KOPT-K1 (cell line): ENCODE measurements around the gene LHX5.
"Not testable (repeated sequence)": the region's sequence is repeated elsewhere in the genome, so short reads cannot be mapped to it uniquely, and the experiment has no call there.

Experiments
- H3K27ac ChIP-seq: fragments of 200-600 bp; sonication (generic); 2 replicates; pipeline ENCODE4 v1.5.1; 2016; ENCODE audit warnings: antibody characterized with exemption, mild to moderate bottlenecking, low read depth, low read length; ENCODE audit not compliant: poor library complexity, severe bottlenecking
- H3K36me3 ChIP-seq: fragments of 200-600 bp; sonication (generic); 2 replicates; pipeline ENCODE4 v1.5.1; 2017; ENCODE audit warnings: antibody characterized with exemption, mild to moderate bottlenecking, low read length, moderate library complexity; ENCODE audit not compliant: insufficient read depth
- H3K9me3 ChIP-seq: fragments of 200-600 bp; sonication (generic); 2 replicates; pipeline ENCODE4 v1.5.1; 2017; ENCODE audit warnings: antibody characterized with exemption, low read length, mild to moderate bottlenecking; ENCODE audit not compliant: insufficient read depth, poor library complexity, severe bottlenecking

LHX5 gene

DNA sequence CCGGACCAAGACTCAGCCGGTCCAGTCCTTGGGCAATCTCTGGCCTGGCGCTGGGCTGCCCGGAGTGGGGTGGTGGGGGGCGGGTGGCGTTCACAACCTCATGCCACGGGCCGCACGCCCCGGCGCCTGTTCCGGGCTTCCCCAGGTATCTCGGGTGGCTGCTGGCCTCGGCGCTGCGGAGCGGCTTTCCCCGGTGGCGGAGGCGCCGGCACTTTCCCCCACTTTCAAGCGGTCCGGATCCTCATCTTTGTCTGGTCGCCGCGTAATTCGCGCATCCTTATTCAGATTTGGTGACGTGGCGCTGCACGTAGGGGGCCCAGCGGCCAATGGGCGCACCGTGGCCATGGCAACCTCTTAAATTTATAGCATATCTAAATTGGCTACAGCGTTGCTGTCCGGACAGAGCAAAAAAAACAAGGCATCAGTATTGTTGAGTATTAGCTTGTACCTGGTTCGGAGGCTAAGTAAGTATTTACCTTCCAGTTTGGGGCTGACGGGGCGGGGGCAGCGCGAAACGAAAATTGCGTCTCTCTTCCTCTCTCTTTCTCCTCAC lies at the start of gene LHX5:
Gene LHX5, minus strand, starts transcription at position 253 of the 553 bp plus-strand sequence. CDS start 373 bp downstream, outside the sequence.
- no peak within 1 kb of the TSS for H3K27ac ChIP-seq
- H3K36me3 ChIP-seq, result no peaks in the 10 kb centered on the region
- peaks cover 17% of the 10 kb centered on the region for H3K9me3 ChIP-seq

DNA sequence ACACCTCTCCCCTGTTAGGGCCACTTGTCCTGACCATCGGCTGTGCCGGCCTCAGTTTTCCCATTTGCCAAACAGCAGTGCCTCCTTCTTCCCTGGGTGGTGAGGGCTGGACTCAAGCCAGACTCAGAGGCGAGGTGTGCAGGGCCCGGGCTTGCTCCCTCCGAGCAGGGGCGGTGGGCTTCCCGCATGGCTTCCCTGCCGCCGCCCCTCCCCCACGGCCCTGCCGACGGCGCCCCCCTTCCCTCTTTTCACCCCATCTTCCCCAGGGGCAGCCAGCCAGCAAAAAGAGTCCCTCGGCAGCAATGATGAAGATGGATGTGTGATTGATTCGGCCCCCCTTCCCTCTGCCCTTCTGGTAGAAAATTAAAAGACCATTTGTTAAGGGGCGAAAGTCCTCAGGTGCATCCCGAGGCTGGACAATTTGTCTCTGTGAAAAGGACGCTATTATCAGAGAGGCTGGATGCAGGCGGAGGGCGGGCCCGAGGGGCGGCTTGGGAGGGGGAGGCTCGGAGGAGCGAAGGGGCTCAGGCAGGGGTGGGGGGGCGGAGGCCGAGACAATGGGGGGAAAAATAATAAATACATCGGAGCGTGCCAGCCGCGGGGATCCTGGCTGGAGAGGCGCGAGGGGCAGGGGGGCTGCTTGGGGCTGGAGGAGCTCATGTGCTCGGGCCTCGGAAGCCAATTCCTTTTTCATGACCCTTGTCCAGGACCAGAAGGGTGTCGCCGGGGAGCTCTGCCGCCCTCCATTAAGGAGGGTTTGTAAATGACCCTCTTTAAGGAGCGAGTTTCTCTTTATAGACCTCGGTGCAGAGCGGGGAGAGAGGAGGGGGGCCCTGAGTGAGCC lies 48.0 kb upstream of the LHX5 start:
- H3K9me3 ChIP-seq, result peaks cover 4% of the 10 kb centered on the region
- H3K36me3 ChIP-seq, result no peaks in the 10 kb centered on the region
- H3K27ac ChIP-seq, result no peak overlapping the region

DNA sequence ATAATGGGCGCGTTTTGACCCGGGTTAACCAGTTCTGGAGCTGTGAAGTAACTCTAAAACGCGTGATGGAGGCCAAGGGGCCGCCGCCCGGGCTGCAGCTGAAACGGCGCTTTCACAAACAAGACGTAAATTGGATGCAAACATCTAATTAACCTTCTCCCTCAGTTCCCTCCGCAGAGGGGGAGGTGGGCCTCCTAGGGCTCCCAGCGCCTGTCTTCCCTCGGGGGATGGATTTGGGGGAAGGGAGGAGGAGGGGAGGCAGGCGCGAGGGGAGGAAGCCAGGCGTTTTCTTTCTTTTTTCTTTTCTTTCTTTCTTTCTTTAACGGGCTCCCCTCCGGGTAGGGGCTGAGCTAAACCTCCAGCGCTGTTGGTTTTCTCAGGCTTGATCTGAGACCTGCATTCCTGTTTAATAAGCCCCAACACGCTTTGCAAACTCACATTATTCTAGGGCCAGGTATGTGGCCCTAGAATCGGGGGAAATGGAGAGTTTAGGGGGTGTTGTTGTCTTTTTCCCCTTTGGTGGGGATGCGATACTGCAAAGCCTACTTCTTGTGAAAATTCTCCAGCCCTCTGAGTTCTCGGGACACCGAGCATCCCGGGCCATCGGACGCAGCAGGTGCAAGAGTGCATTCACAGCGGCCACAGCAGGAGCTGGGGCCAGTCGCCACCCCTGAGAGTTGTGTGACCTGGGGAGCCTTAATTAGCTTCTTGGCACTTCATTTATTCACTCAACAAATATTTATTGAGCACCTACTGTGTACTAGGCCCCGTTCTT lies 43.6 kb upstream of the LHX5 start:
- no peaks in the 10 kb centered on the region for H3K36me3 ChIP-seq

DNA sequence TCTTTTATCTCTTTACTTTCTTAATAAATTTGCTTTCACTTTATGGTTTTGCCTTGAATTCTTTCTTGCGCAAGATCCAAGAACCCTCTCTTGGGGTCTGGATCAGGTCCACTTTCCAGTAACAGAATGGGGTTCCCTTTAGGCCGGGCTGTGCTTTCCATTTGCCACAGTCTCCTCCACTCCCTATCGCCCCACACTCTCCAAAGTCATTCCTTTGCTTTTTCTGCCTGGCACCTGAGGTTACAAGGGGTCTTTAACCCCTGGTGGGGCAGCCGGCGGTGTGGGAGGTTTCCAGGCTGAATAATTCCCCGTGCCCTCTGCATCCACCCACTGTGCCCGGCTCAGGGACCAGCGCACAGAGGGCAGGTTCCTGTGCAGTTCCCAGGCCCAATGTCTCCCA lies 42.9 kb upstream of the LHX5 start:
- H3K9me3 ChIP-seq, result peaks cover 4% of the 10 kb centered on the region
- no peak overlapping the region for H3K27ac ChIP-seq
- H3K36me3 ChIP-seq, result no peaks in the 10 kb centered on the region

More for the DNA sequence above, 43.6 kb upstream of the LHX5 start:
- Histone ChIP-seq H3K27ac (no peak overlapping the region), H3K9me3 (peaks cover 4% of the 10 kb centered on the region)

DNA sequence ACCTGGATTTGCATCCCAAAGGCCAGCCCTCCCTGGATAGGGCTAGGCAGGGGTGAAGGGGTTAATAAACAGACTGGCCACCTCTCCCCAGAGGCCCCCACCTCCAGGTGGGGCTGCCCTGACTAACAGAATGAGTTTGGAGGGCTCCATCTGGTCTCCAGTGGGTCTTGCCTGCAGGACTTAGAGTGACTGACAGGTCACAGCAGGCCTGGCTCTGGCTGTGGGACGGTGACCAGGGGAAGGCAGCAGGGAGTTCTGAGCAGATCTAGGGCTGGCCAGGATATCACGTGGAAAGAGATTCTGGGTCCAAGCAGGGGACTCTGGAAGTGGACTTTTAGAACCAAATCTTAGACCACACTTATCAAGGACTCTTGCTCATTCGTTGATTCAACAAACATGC lies 40.9 kb upstream of the LHX5 start:
- Histone ChIP-seq H3K36me3 (no peaks in the 10 kb centered on the region), H3K9me3 (peaks cover 4% of the 10 kb centered on the region)

DNA sequence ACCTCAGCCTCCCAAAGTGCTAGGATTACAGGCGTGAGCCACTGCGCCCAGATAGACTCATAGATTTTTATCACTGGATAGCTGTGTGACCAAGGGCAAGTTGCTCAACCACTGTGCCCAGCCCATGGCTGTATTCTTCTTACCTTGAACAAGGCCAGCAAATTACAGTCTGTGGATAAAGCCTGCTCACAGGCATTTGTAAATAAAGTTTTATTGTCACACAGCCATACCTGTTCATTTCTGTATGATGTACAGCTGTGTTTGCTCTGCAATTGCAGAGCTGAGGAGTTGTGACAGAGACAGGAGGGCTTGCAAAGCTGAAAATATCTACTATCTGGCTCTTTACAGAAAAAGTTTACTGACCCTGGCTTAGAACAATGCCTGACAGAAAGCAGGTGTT lies 35.2 kb upstream of the LHX5 start:
- Histone ChIP-seq H3K36me3 (no peaks in the 10 kb centered on the region), H3K9me3 (no peaks in the 10 kb centered on the region), H3K27ac (no peak overlapping the region)

More for the DNA sequence above, 40.9 kb upstream of the LHX5 start:
- no peak overlapping the region for H3K27ac ChIP-seq

DNA sequence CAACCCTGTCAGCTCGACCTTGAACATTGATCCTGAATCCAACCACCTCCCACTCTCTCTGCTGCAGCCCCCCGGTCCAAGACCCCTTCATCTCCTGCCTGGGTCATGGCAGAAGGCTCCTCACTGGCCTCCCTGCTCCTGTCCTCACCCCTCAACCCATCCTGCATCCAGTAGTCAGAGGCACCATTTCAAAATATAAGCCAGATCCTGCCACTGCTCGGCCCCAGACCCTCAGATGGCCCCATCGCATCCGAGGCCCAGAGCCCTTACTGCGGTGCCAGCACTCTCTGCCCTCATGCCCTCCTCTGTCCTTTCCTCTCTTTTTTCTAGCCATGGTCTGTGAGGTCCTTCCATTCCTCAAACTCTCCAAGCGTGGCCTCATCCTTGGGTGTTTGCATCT lies 34.3 kb upstream of the LHX5 start:
- no peak overlapping the region for H3K27ac ChIP-seq
- no peaks in the 10 kb centered on the region for H3K36me3 ChIP-seq
- H3K9me3 ChIP-seq, result no peaks in the 10 kb centered on the region

DNA sequence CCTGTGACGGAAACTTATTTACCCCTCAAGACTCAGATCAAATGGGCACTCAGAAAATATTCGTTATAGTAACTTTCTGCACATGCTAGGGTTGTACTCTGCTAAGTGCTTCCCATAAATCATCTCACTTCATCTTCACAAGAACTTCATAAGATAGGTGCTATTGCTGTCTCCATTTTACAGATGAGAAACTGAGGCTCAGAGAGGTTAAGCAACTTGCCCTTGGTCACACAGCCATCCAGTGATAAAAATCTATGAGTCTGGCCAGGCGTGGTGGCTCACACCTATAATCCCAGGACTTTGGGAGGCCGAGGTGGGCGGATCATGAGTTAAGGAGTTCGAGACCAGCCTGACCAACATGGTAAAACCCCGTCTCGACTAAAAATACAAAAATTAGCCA lies 33.2 kb upstream of the LHX5 start:
- Histone ChIP-seq H3K36me3 (no peaks in the 10 kb centered on the region), H3K27ac (no peak overlapping the region), H3K9me3 (no peaks in the 10 kb centered on the region)

DNA sequence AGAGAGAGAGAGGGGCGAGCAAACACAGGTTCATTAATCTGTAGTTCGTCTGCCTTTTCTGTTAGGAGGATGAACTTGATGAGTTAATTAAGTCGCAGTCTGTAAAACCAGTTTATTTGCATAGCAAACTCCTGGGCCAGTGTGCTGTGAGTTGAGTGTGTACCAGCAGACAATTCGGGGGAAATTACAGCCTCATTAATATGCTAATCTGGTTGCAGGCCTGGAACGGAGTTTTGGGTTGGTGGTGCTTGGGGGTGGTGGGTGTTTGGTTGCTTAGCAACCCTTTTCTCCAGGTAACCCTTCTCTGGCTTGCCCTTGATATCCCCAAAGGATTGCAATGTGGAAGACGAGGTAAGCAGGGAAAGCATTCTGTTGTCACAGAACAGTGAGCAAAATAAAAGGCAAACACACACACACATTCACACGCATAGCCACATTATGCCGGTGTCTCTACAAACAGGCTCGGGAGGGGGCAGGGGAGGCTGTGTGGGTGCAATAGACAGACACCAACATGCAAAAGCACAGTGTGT lies 29.2 kb upstream of the LHX5 start:
- no peaks in the 10 kb centered on the region for H3K9me3 ChIP-seq
- H3K27ac ChIP-seq, result no peak overlapping the region
- H3K36me3 ChIP-seq, result no peaks in the 10 kb centered on the region

DNA sequence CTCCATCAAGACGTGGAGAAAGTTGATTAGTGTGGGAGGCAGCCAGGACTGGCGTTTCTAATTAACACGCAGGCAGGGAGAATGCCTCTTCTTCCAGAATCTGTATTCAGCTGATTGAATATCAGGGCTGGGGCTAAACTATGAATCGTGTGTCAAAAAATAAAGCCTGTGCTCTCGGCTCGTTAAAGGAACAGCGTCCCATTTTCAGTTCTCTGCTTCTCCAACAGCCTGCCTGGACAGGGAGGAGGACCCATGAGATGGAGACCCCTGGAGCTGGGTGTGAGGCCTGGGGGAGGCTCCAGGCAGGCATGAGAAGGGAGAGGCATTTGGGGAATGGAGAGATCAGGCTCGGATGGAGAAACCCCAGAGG lies 28.6 kb upstream of the LHX5 start:
- no peaks in the 10 kb centered on the region for H3K9me3 ChIP-seq
- no peaks in the 10 kb centered on the region for H3K36me3 ChIP-seq
- no peak overlapping the region for H3K27ac ChIP-seq

DNA sequence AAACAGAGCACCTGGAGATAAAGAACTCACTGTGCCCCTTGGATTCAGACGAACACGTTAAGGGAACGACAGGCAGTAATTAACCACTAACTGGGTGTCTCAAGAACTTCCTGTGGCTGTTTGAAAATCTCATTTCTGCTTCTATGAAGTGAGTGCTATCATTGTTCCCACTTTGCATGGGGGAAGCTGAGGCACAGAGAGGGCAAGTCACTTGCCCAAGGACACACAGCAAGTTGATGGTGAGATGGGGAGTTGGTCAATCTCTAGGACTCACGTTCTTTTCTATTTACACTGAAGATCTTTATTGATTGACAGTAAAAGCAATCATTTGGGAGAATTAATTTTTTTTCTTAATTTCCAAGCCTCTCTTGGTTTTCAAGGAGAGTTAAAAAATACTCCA lies 26.8 kb upstream of the LHX5 start:
- H3K36me3 ChIP-seq, result no peaks in the 10 kb centered on the region
- H3K27ac ChIP-seq, result no peak overlapping the region
- no peaks in the 10 kb centered on the region for H3K9me3 ChIP-seq

DNA sequence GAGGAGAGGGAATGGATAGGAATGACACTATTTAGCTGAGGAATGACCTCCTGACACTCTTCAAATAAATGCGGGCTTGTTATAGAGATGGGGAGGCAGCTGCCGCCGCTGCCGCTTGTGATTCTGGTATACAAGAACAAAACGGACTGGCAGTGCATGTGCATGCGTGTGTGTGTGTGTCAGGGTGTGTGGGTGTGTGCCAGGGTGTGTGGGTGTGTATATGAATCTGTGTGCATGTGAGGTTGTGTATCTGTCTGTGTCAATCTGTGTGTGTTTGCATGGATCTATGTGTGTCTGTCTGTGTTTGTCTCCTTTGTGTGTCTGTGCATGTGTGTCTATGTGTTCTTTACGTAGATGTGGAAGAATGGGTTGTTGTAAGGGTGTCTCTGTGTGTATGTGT lies 26.0 kb upstream of the LHX5 start:
- Histone ChIP-seq H3K36me3 (no peaks in the 10 kb centered on the region), H3K27ac (no peak overlapping the region), H3K9me3 (no peaks in the 10 kb centered on the region)

DNA sequence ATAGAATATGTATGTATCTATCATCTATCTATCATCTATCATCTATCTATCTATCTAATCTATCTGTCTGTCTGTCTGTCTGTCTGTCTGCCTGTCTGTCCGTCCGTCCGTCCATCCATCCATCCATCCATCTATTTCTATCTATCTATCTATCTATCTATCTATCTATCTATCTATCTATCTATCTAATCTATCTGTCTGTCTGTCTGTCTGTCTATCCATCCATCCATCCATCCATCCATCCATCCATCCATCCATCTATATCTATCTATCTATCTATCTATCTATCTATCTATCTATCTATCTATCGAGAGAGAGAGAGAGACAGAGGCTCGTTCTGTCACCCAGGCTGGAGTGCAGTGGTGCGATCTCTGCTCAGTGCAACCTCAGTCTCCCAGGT lies 24.3 kb upstream of the LHX5 start:
- not testable (repeated sequence) for H3K36me3 ChIP-seq, H3K9me3 ChIP-seq, H3K27ac ChIP-seq

DNA sequence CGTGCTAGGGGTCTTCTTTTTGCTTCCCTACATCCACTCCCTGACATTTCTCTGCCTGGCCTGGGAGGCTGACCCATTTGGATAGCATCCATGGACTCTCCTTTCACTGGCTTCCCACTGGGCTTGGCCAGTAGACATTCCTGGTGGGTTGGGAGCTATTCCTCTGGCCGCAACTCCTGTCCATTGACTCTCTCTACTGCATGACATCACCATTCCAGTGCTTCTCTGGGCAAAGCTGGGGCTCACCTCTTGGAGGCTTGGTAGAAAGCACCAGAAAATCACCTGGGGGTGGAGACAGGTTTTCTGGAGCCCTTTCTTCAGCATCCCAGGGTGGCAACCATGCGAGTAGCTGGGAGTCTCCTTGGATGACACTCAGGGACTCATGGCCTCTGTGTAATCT lies 16.7 kb upstream of the LHX5 start:
- Histone ChIP-seq H3K27ac (no peak overlapping the region), H3K9me3 (peaks cover 12% of the 10 kb centered on the region), H3K36me3 (no peaks in the 10 kb centered on the region)

DNA sequence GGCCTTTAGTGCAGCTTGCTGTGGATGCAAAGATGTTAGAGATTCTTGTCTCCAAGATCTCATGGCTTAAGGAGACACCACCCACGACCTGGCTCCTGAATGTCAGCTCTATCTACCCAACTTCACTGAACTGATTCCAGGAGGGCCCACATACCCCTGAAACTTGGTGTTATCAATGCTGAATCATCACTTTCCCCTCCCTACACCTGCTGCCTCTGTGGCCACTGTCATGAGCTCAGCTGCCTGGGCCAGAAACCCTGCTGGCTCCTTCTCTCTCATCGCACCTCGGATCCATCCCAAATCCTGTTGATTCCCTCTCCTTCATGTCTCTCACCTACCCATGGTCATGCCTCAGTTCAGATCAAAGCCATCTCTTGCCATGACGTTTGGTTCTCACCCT lies 15.1 kb upstream of the LHX5 start:
- Histone ChIP-seq H3K27ac (no peak overlapping the region), H3K36me3 (no peaks in the 10 kb centered on the region), H3K9me3 (peaks cover 5% of the 10 kb centered on the region)
